CD14-positive monocyte (primary cell): ENCODE results near the gene CATSPERE. TPM values are rescaled to one million over a fixed set of nuclear protein-coding genes. Genes with fewer than 3 reads are reported as not detected.

Experiments used
- DNase-seq, 3 donors: peaks; one replicate each; pipeline ENCODE4 v3.0.0-alpha.2; 2011 to 2022
- H2AFZ ChIP-seq: 2 replicates; pipeline ENCODE4 v1.6.0; 2012; ENCODE audit warnings: mild to moderate bottlenecking, low read depth, low read length, inconsistent platforms; ENCODE audit not compliant: insufficient read depth, poor library complexity, severe bottlenecking
- H3K27ac ChIP-seq, 2 donors: 1 replicate in 1 of 2; 2 replicates in 1 of 2; pipeline ENCODE4 v1.5.1; 2012 to 2013; ENCODE audit warnings: low read length in 2 of 2, control low read depth in 1 of 2, inconsistent platforms in 1 of 2, low read depth in 1 of 2, mild to moderate bottlenecking in 1 of 2
- H3K27me3 ChIP-seq, 2 donors: one replicate each; pipeline versions ENCODE4 v1.6.0 to v1.6.1; 2011 to 2013; ENCODE audit warnings: low read length in 2 of 2; ENCODE audit not compliant: control insufficient read depth in 2 of 2, insufficient read depth in 2 of 2
- H3K36me3 ChIP-seq, 2 donors: replicated peaks in 1 of 2; 1 replicate in 1 of 2; 2 replicates in 1 of 2; pipeline versions ENCODE4 v1.5.1 to v1.6.1; 2012 to 2013; ENCODE audit warnings: low read length in 2 of 2, control low read depth in 1 of 2, inconsistent platforms in 1 of 2, mild to moderate bottlenecking in 1 of 2; ENCODE audit not compliant: insufficient read depth in 2 of 2, control insufficient read depth in 1 of 2
- H3K4me1 ChIP-seq, 2 donors: 1 replicate in 1 of 2; 2 replicates in 1 of 2; pipeline versions ENCODE4 v1.5.1 to v1.6.1; 2012 to 2013; ENCODE audit warnings: low read length in 2 of 2, control low read depth in 1 of 2, inconsistent platforms in 1 of 2, mild to moderate bottlenecking in 1 of 2, moderate library complexity in 1 of 2; ENCODE audit not compliant: insufficient read depth in 2 of 2, control insufficient read depth in 1 of 2
- H3K4me2 ChIP-seq: replicated peaks from 2 replicates; pipeline ENCODE3; 2012; ENCODE audit warnings: low read length, moderate library complexity, mild to moderate bottlenecking; ENCODE audit not compliant: poor library complexity, severe bottlenecking; ENCODE audit errors: extremely low read depth
- H3K4me3 ChIP-seq, 3 experiments: fragments of 200-600 bp in 1 of 3; sonication (generic) in 1 of 3; replicated peaks in 1 of 3; 1 replicate in 2 of 3; 2 replicates in 1 of 3; pipeline ENCODE4 v1.5.1; 2011 to 2013; ENCODE audit warnings: low read length in 3 of 3, mild to moderate bottlenecking in 3 of 3, control low read depth in 2 of 3, low read depth in 2 of 3, inconsistent platforms in 1 of 3, moderate library complexity in 1 of 3
- H3K79me2 ChIP-seq: 2 replicates; pipeline ENCODE4 v1.6.0; 2012; ENCODE audit warnings: mild to moderate bottlenecking, control low read depth, inconsistent platforms, low read length, moderate library complexity; ENCODE audit not compliant: insufficient read depth
- H3K9ac ChIP-seq: 2 replicates; pipeline ENCODE4 v1.6.0; 2017; ENCODE audit warnings: low read length, mild to moderate bottlenecking; ENCODE audit not compliant: insufficient read depth, poor library complexity, severe bottlenecking
- H3K9me3 ChIP-seq, 2 donors: replicated peaks in 1 of 2; 1 replicate in 1 of 2; 2 replicates in 1 of 2; pipeline versions ENCODE4 v1.5.1 to v1.6.1; 2012 to 2013; ENCODE audit warnings: low read length in 2 of 2, control low read depth in 1 of 2; ENCODE audit not compliant: control insufficient read depth in 1 of 2, insufficient read depth in 1 of 2
- H4K20me1 ChIP-seq: 2 replicates; pipeline ENCODE4 v1.6.0; 2012; ENCODE audit warnings: mild to moderate bottlenecking, low read length, control low read depth, moderate library complexity; ENCODE audit not compliant: insufficient read depth
- H3K27ac Mint-ChIP-seq, 7 donors: one replicate each; pipeline ENCODE4 v1.8.0; 2020; ENCODE audit warnings: mild to moderate bottlenecking in 7 of 7, mixed read lengths in 7 of 7, moderate library complexity in 6 of 7, inconsistent platforms in 2 of 7
- H3K27me3 Mint-ChIP-seq, 3 donors: one replicate each; pipeline ENCODE4 v1.8.0; 2021 to 2022; ENCODE audit warnings: low read depth in 3 of 3, mild to moderate bottlenecking in 3 of 3, mixed read lengths in 3 of 3, moderate library complexity in 3 of 3, inconsistent platforms in 1 of 3
- H3K36me3 Mint-ChIP-seq, 2 donors: one replicate each; pipeline ENCODE4 v1.8.0; 2020; ENCODE audit warnings: mixed read lengths in 2 of 2, inconsistent platforms in 1 of 2, mild to moderate bottlenecking in 1 of 2
- H3K4me1 Mint-ChIP-seq: one replicate; pipeline ENCODE4 v1.8.0; 2020; ENCODE audit warnings: mild to moderate bottlenecking, mixed read lengths
- H3K4me3 Mint-ChIP-seq, 2 donors: one replicate each; pipeline ENCODE4 v1.8.0; 2020; ENCODE audit warnings: mild to moderate bottlenecking in 2 of 2, mixed read lengths in 2 of 2, moderate library complexity in 1 of 2
- H3K9me3 Mint-ChIP-seq, 7 donors: one replicate each; pipeline ENCODE4 v1.8.0; 2020 to 2022; ENCODE audit warnings: mixed read lengths in 7 of 7, mild to moderate bottlenecking in 6 of 7, moderate library complexity in 6 of 7, inconsistent platforms in 2 of 7
- CTCF ChIP-seq: fragments of 200-600 bp; IDR thresholded peaks from one replicate; pipeline ENCODE4 v1.8.0; 2022; ENCODE audit warnings: antibody characterized with exemption, mild to moderate bottlenecking
- WGBS: methylation state at CpG from one replicate; pipeline ENCODE4 v1.1.5; 2013; ENCODE audit warnings: missing lambda C conversion rate; ENCODE audit not compliant: insufficient coverage; 5-methylcytosine and 5-hydroxymethylcytosine counted together
- intact Hi-C, 2 donors: fragments of 100-400 bp; cut with micrococcal nuclease; formaldehyde crosslinking; loops; one replicate each; pipeline versions ENCODE4 v1.15.0 to v1.15.1; 2023
- polyA plus RNA-seq, 3 donors: library from polyadenylated mRNA; depleted of rRNA in 1 of 3; unstranded in 2 of 3; stranded (reverse) in 1 of 3; fragments of 300-500 nt in 2 of 3; fragments of >200 nt in 1 of 3; fragmentation: Illumina TruSeq in 2 of 3; gene quantifications; 1 replicate in 2 of 3; 2 replicates in 1 of 3; pipeline ENCODE4 v1.2.3, GENCODE V29; 2012 to 2021

CATSPERE gene
- polyA plus RNA-seq, 3 donors: 0.63 TPM; not detected in 2

GRCh38 chr1:244634546-244634945, 173.5 kb downstream of the CATSPERE start:
- Histone ChIP-seq H3K9ac (no peak overlapping the region), H3K4me3 (no peak overlapping the region), H3K79me2 (no peaks in the 10 kb centered on the region), H3K36me3 (no peaks in the 10 kb centered on the region), H2AFZ (no peak overlapping the region), H3K27me3 (no peaks in the 10 kb centered on the region), H3K9me3 (no peaks in the 10 kb centered on the region), H3K4me1 (no peaks in the 10 kb centered on the region), H3K27ac (no peak overlapping the region), H3K4me2 (no peak overlapping the region), H4K20me1 (no peaks in the 10 kb centered on the region)
- TF ChIP-seq CTCF: no peak
- Mint-ChIP-seq H3K9me3 (peaks cover 0 to 9% (median 3%) of the 10 kb centered on the region in 7 donors), H3K4me1 (no peaks in the 10 kb centered on the region), H3K27ac (no peak overlapping the region), H3K36me3 (no peaks in the 10 kb centered on the region), H3K4me3 (no peak overlapping the region), H3K27me3 (peaks cover 0 to 7% (median 0%) of the 10 kb centered on the region in 3 donors)
- intact Hi-C loops: no loop called here
- WGBS: no CpG with 5 or more reads among the region's 6 CpGs
- peak in 2 of 3 donors; percentile 4 to 20 for DNase-seq

- H3K4me1 ChIP-seq: no peaks in the 10 kb centered on the region
- Mint-ChIP-seq H3K4me1 (no peaks in the 10 kb centered on the region), H3K4me3 (no peak overlapping the region), H3K27ac (no peak overlapping the region), H3K9me3 (peaks cover 0 to 7% (median 3%) of the 10 kb centered on the region in 7 donors), H3K27me3 (peaks cover 0 to 11% (median 0%) of the 10 kb centered on the region in 3 donors), H3K36me3 (no peaks in the 10 kb centered on the region)
- no peak for TF ChIP-seq CTCF
- no peaks in the 10 kb centered on the region for H3K9me3 ChIP-seq
- intact Hi-C loops: no loop called here
- 96% methylated on average over 6 of the region's 10 CpGs for WGBS
- no peak overlapping the region for H3K4me3 ChIP-seq
- DNase-seq: no peak
- no peaks in the 10 kb centered on the region for H3K36me3 ChIP-seq
- no peak overlapping the region for H2AFZ ChIP-seq
- no peaks in the 10 kb centered on the region for H3K79me2 ChIP-seq
- H3K9ac ChIP-seq: no peak overlapping the region
- H3K27me3 ChIP-seq: no peaks in the 10 kb centered on the region
- no peaks in the 10 kb centered on the region for H4K20me1 ChIP-seq
- H3K27ac ChIP-seq: no peak overlapping the region
- no peak overlapping the region for H3K4me2 ChIP-seq
Measured at GRCh38 chr1:244636488-244637259, 175.6 kb downstream of the CATSPERE start.
